H1 (cell line): ENCODE results near the gene DENND1A. TPM values are rescaled to one million over a fixed set of nuclear protein-coding genes. Genes with fewer than 3 reads are reported as not detected.

ENCODE experiments used
- CTCF ChIA-PET: fragments of 300-600 bp; sonication (Branson Sonifier 250); formaldehyde crosslinking; loops from one replicate; lab custom pipeline; 2021; ENCODE audit not compliant: partially characterized antibody; lab: Charles Lee
- POLR2A ChIA-PET: fragments of 300-600 bp; sonication (Branson Sonifier 250); formaldehyde crosslinking; loops from one replicate; lab custom pipeline; 2021; ENCODE audit warnings: inconsistent platforms; ENCODE audit not compliant: partially characterized antibody; lab: Charles Lee
- DNase-seq, 2 experiments: peaks; one replicate each; pipeline versions ENCODE4 v3.0.0 to v3.0.0-alpha.2; 2010 to 2022; ENCODE audit warnings: low spot score in 2 of 2, low read depth in 1 of 2, mixed read lengths in 1 of 2
- FAIRE-seq: peaks from 2 replicates; lab custom pipeline; 2011; peaks lifted over from hg19 to GRCh38; lab: Jason Lieb, UNC
- H2AFZ ChIP-seq: 2 replicates; pipeline ENCODE4 v1.8.1; 2012; ENCODE audit warnings: low read length, inconsistent platforms
- H2AK5ac ChIP-seq: 2 replicates; pipeline ENCODE4 v1.6.1; 2013; ENCODE audit warnings: low read depth, low read length
- H2BK120ac ChIP-seq: replicated peaks from 2 replicates; pipeline ENCODE3; 2013; ENCODE audit warnings: low read depth, low read length, inconsistent platforms
- H2BK12ac ChIP-seq: 2 replicates; pipeline ENCODE4 v1.6.1; 2013; ENCODE audit warnings: low read depth, low read length
- H2BK15ac ChIP-seq: 2 replicates; pipeline ENCODE4 v1.6.1; 2013; ENCODE audit warnings: low read length
- H2BK20ac ChIP-seq: 2 replicates; pipeline ENCODE4 v1.6.1; 2013; ENCODE audit warnings: low read length
- H2BK5ac ChIP-seq: 2 replicates; pipeline ENCODE4 v1.6.1; 2013; ENCODE audit warnings: low read depth, low read length
- H3K14ac ChIP-seq: 2 replicates; pipeline ENCODE4 v1.6.1; 2013; ENCODE audit warnings: inconsistent platforms; ENCODE audit not compliant: insufficient read length
- H3K18ac ChIP-seq: 2 replicates; pipeline ENCODE4 v1.6.1; 2013; ENCODE audit warnings: low read length; ENCODE audit errors: extremely low read depth
- H3K23ac ChIP-seq: 2 replicates; pipeline ENCODE4 v1.6.1; 2013; ENCODE audit warnings: inconsistent platforms; ENCODE audit not compliant: insufficient read length
- H3K23me2 ChIP-seq: 2 replicates; pipeline ENCODE4 v1.6.1; 2013; ENCODE audit warnings: low read depth, low read length
- H3K27ac ChIP-seq: 2 replicates; pipeline ENCODE4 v1.6.1; 2011; ENCODE audit warnings: low read depth, low read length, inconsistent platforms
- H3K27me3 ChIP-seq, 4 experiments: replicated peaks in 1 of 4; 1 replicate in 1 of 4; 2 replicates in 3 of 4; pipeline versions ENCODE4 v1.6.1 to v1.8.1; 2011 to 2013; ENCODE audit warnings: low read length in 3 of 4, mild to moderate bottlenecking in 3 of 4, inconsistent platforms in 2 of 4, mixed read lengths in 2 of 4, moderate library complexity in 1 of 4; ENCODE audit not compliant: control insufficient read depth in 3 of 4, insufficient read depth in 3 of 4; ENCODE audit errors: extremely low read depth in 1 of 4
- H3K36me3 ChIP-seq, 4 experiments: 2 replicates each; pipeline versions ENCODE4 v1.6.1 to v1.8.1; 2011 to 2013; ENCODE audit warnings: mild to moderate bottlenecking in 4 of 4, low read length in 3 of 4, moderate library complexity in 2 of 4, control low read depth in 1 of 4, inconsistent platforms in 1 of 4; ENCODE audit not compliant: insufficient read depth in 4 of 4, control insufficient read depth in 2 of 4
- H3K4ac ChIP-seq: replicated peaks from 2 replicates; pipeline ENCODE3; 2013; ENCODE audit warnings: low read length, low read depth, mixed read lengths, inconsistent platforms; ENCODE audit not compliant: insufficient read length
- H3K4me1 ChIP-seq, 4 experiments: replicated peaks in 1 of 4; 1 replicate in 1 of 4; 2 replicates in 3 of 4; pipeline versions ENCODE4 v1.6.1 to v1.8.1; 2011 to 2013; ENCODE audit warnings: low read length in 3 of 4, inconsistent platforms in 2 of 4, mixed read lengths in 1 of 4; ENCODE audit not compliant: insufficient read depth in 4 of 4, control insufficient read depth in 3 of 4
- H3K4me2 ChIP-seq, 2 experiments: 2 replicates each; pipeline versions ENCODE4 v1.6.1 to v1.8.1; 2011 to 2013; ENCODE audit warnings: low read depth in 2 of 2, low read length in 2 of 2, control low read depth in 1 of 2, inconsistent platforms in 1 of 2, mild to moderate bottlenecking in 1 of 2; ENCODE audit not compliant: insufficient read depth in 1 of 2
- H3K4me3 ChIP-seq, 4 experiments: fragments of 200-600, 300-600 bp in 1 of 4; sonication (generic), shearing (Covaris generic), sonication (Bioruptor Twin) in 1 of 4; 2 replicates each; pipeline versions ENCODE4 v1.5.1 to v1.8.1; 2011 to 2016; ENCODE audit warnings: low read length in 4 of 4, low read depth in 3 of 4, control low read depth in 2 of 4, inconsistent platforms in 2 of 4, mild to moderate bottlenecking in 2 of 4, mixed read lengths in 1 of 4, moderate library complexity in 1 of 4; ENCODE audit not compliant: insufficient read depth in 2 of 4; ENCODE audit errors: extremely low read depth in 1 of 4
- H3K56ac ChIP-seq: replicated peaks from 2 replicates; pipeline ENCODE3; 2013; ENCODE audit warnings: low read depth, mild to moderate bottlenecking, mixed read lengths, low read length, inconsistent platforms; ENCODE audit not compliant: insufficient read length
- H3K79me1 ChIP-seq: 2 replicates; pipeline ENCODE4 v1.6.1; 2013; ENCODE audit warnings: low read depth, low read length, control low read depth
- H3K79me2 ChIP-seq, 2 experiments: 2 replicates each; pipeline versions ENCODE4 v1.6.1 to v1.8.1; 2012 to 2013; ENCODE audit warnings: low read length in 2 of 2, mild to moderate bottlenecking in 2 of 2, inconsistent platforms in 1 of 2; ENCODE audit not compliant: insufficient read depth in 2 of 2, control insufficient read depth in 1 of 2
- H3K9ac ChIP-seq, 4 experiments: replicated peaks in 1 of 4; 1 replicate in 1 of 4; 2 replicates in 3 of 4; pipeline versions ENCODE4 v1.6.1 to v1.8.1; 2011 to 2013; ENCODE audit warnings: low read depth in 3 of 4, low read length in 3 of 4, control low read depth in 2 of 4, mild to moderate bottlenecking in 2 of 4, moderate library complexity in 2 of 4, inconsistent platforms in 1 of 4; ENCODE audit errors: extremely low read depth in 1 of 4
- H3K9me3 ChIP-seq, 2 experiments: 2 replicates each; pipeline versions ENCODE4 v1.6.1 to v1.8.1; 2012 to 2013; ENCODE audit warnings: mild to moderate bottlenecking in 2 of 2, moderate library complexity in 2 of 2, control low read depth in 1 of 2, inconsistent platforms in 1 of 2, low read depth in 1 of 2, low read length in 1 of 2, mixed read lengths in 1 of 2; ENCODE audit not compliant: insufficient read depth in 2 of 2
- H4K20me1 ChIP-seq, 2 experiments: replicated peaks in 1 of 2; 2 replicates each; pipeline versions ENCODE3 to v1.8.1; 2011 to 2013; ENCODE audit warnings: inconsistent platforms in 2 of 2, low read length in 2 of 2, mild to moderate bottlenecking in 1 of 2; ENCODE audit not compliant: insufficient read depth in 2 of 2, control insufficient read depth in 1 of 2
- H4K5ac ChIP-seq: 2 replicates; pipeline ENCODE4 v1.6.1; 2013; ENCODE audit warnings: low read length, low read depth, mixed read lengths, inconsistent platforms; ENCODE audit not compliant: insufficient read length
- H4K8ac ChIP-seq: 2 replicates; pipeline ENCODE4 v1.8.0; 2013; ENCODE audit warnings: mild to moderate bottlenecking, moderate library complexity, low read length, inconsistent platforms; ENCODE audit not compliant: insufficient read depth; ENCODE audit errors: extremely low read depth
- H4K91ac ChIP-seq: replicated peaks from 2 replicates; pipeline ENCODE3; 2013; ENCODE audit warnings: low read length, mixed read lengths, inconsistent platforms; ENCODE audit not compliant: insufficient read length
- BRCA1 ChIP-seq: IDR thresholded peaks from 2 replicates; pipeline ENCODE4 v1.6.1; 2012; ENCODE audit warnings: low read depth, low read length, improper control_type of control experiment
- CBX5 ChIP-seq: fragments of 300-800, 300-1000 bp; sonication (generic); IDR thresholded peaks from 2 replicates; pipeline ENCODE4 v1.7.1; 2016; ENCODE audit warnings: antibody characterized with exemption, low read length, low read depth
- KDM1A ChIP-seq: fragments of 200-600, 300-600 bp; sonication (generic); IDR thresholded peaks from 2 replicates; pipeline ENCODE4 v1.7.1; 2016; ENCODE audit warnings: mild to moderate bottlenecking, low read length, borderline replicate concordance
- NRF1 ChIP-seq: IDR thresholded peaks from 2 replicates; pipeline ENCODE4 v1.6.1; 2011; ENCODE audit warnings: mild to moderate bottlenecking, low read depth, low read length, improper control_type of control experiment
- RBBP5 ChIP-seq: IDR thresholded peaks from 2 replicates; pipeline ENCODE4 v1.7.1; 2012; ENCODE audit warnings: low read depth, mild to moderate bottlenecking, inconsistent platforms, low read length, moderate library complexity, borderline replicate concordance
- RXRA ChIP-seq: IDR thresholded peaks from 2 replicates; pipeline ENCODE4 v1.6.1; 2011; ENCODE audit warnings: low read depth, mild to moderate bottlenecking, low read length, moderate library complexity; ENCODE audit not compliant: insufficient read depth
- SIRT6 ChIP-seq: IDR thresholded peaks from one replicate; pipeline ENCODE4 v1.7.1; 2012; ENCODE audit warnings: low read length, inconsistent platforms
- SRF ChIP-seq: IDR thresholded peaks from 2 replicates; pipeline ENCODE4 v1.6.1; 2011; ENCODE audit warnings: mild to moderate bottlenecking, low read depth, low read length, moderate library complexity
- WGBS, 2 experiments: shearing (Covaris generic) in 1 of 2; methylation state at CpG; one replicate each; pipeline versions ENCODE4 v1.1.6 to v1.1.7; 2013 to 2015; ENCODE audit warnings: low lambda C conversion rate in 2 of 2, mixed read lengths in 2 of 2, inconsistent platforms in 1 of 2, low coverage in 1 of 2, missing lambda C conversion rate in 1 of 2; ENCODE audit not compliant: insufficient replicate concordance in 2 of 2, insufficient coverage in 1 of 2, insufficient read length in 1 of 2; ENCODE audit errors: extremely low coverage in 1 of 2, missing lambda C conversion rate in 1 of 2; 5-methylcytosine and 5-hydroxymethylcytosine counted together
- polyA plus RNA-seq, 7 experiments: library from polyadenylated mRNA; depleted of rRNA in 3 of 7; stranded (reverse) in 5 of 7; unstranded in 2 of 7; fragments of >200 nt in 5 of 7; fragments of 200-250 nt in 2 of 7; gene quantifications; 1 replicate in 5 of 7; 2 replicates in 1 of 7; 4 replicates in 1 of 7; pipeline versions ENCODE4 v1.2.1 to v1.2.3, GENCODE V29; 2011 to 2013; ENCODE audit warnings: missing spikeins in 2 of 7, mixed read lengths in 2 of 7
- total RNA-seq: library from RNA; stranded (reverse); fragmentation: NEBNext Ultra II Directional; extraction: Animal tissue kit (Norgen Biotek cat#: 25700); gene quantifications from 2 replicates; pipeline ENCODE4 v1.2.1, GENCODE V29; 2021

DENND1A gene
- total and polyA plus RNA-seq, 2 of the 8 experiments (the other 6 are each of a cell fraction or from before 2014, with no cell fraction given), result 24.1 to 26.4 TPM

GRCh38 chr9:123787416-123787815, 142.5 kb downstream of the DENND1A start:
- H3K27me3 ChIP-seq, result no peaks in the 10 kb centered on the region
- 89% methylated on average over 1 of the region's 1 CpG; no CpG with 5 or more reads in 1 of the 2 experiments for WGBS, 2 experiments

More at GRCh38 chr9:123787416-123787815, 142.5 kb downstream of the DENND1A start:
- Histone ChIP-seq H4K91ac (no peak overlapping the region), H3K9me3 (no peaks in the 10 kb centered on the region), H3K79me1 (no peaks in the 10 kb centered on the region), H2BK12ac (no peak overlapping the region), H4K5ac (no peak overlapping the region), H3K23ac (no peak overlapping the region), H3K79me2 (no peaks in the 10 kb centered on the region), H3K4me2 (no peak overlapping the region), H3K4me1 (no peaks in the 10 kb centered on the region), H4K8ac (no peak overlapping the region), H2AK5ac (no peak overlapping the region), H3K56ac (no peak overlapping the region), H3K4me3 (no peak overlapping the region), H2BK15ac (no peak overlapping the region), H3K36me3 (no peaks in the 10 kb centered on the region), H2BK120ac (no peak overlapping the region), H3K23me2 (no peaks in the 10 kb centered on the region), H3K14ac (no peak overlapping the region), H3K9ac (no peak overlapping the region), H2BK5ac (no peak overlapping the region), H2BK20ac (no peak overlapping the region), H3K27ac (no peak overlapping the region), H2AFZ (no peak overlapping the region), H3K4ac (no peak overlapping the region), H3K18ac (no peak overlapping the region), H4K20me1 (no peaks in the 10 kb centered on the region)
- ChIA-PET POLR2A (no interaction called here), CTCF (interaction anchor here (1.2 to 1.6 kb wide), 2 partner anchors 15 to 20 kb away, joined by 3 read pairs; no protein-coding TSS in a partner anchor)
- DNase-seq (no peak), FAIRE-seq (no peak)
- no peak for TF ChIP-seq SRF
- TF ChIP-seq SIRT6, result no peak
- no peak for TF ChIP-seq KDM1A
- no peak for TF ChIP-seq RXRA
- TF ChIP-seq BRCA1, result no peak
- TF ChIP-seq CBX5, result no peak
- TF ChIP-seq RBBP5, result no peak
- TF ChIP-seq NRF1, result no peak
